ENCODE results near the gene GPRC5B.

The GPRC5B gene

DNA sequence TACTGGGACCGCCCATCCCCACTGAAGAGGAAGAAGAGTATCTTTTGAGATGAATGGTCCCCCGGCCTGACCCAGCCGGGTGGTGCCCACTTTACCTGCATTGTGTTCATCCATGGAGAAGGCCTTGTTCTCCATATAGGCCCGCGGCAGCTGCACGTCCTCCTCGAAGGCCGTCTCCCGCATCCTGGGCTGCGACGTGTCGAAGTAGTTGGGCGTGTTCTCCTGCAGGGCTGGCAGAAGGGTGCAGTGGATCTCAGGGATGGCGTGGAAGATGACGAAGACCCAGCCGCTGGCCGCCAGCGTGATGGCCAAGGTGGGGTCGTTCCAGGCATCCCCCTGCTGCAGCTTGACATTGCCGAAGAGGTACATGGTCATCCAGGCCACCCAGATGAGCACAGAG is 12.9 kb downstream of the GPRC5B start:
- Histone ChIP-seq H3K4me3 (ENCODE audit: severe bottlenecking) (no peak overlapping the region), H3K36me3 (ENCODE audit: low read depth) (no peaks in the 10 kb centered on the region), H3K9me3 (ENCODE audit: severe bottlenecking) (no peaks in the 10 kb centered on the region), H3K27ac (ENCODE audit: poor library complexity, severe bottlenecking) (no peak overlapping the region), H3K4me1 (ENCODE audit: insufficient read depth, poor library complexity, severe bottlenecking) (no peaks in the 10 kb centered on the region), H3K27me3 (ENCODE audit: insufficient read depth, poor library complexity, severe bottlenecking) (no peaks in the 10 kb centered on the region)
- DNase-seq (ENCODE audit: low spot score): no peak
- TF ChIP-seq, protein P1, sequence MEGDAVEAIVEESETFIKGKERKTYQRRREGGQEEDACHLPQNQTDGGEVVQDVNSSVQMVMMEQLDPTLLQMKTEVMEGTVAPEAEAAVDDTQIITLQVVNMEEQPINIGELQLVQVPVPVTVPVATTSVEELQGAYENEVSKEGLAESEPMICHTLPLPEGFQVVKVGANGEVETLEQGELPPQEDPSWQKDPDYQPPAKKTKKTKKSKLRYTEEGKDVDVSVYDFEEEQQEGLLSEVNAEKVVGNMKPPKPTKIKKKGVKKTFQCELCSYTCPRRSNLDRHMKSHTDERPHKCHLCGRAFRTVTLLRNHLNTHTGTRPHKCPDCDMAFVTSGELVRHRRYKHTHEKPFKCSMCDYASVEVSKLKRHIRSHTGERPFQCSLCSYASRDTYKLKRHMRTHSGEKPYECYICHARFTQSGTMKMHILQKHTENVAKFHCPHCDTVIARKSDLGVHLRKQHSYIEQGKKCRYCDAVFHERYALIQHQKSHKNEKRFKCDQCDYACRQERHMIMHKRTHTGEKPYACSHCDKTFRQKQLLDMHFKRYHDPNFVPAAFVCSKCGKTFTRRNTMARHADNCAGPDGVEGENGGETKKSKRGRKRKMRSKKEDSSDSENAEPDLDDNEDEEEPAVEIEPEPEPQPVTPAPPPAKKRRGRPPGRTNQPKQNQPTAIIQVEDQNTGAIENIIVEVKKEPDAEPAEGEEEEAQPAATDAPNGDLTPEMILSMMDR (IDR thresholded peaks at IDR 0.05; ENCODE audit: poor library complexity, severe bottlenecking): no peak
- no peak for ATAC-seq (ENCODE audit: low read depth)

DNA sequence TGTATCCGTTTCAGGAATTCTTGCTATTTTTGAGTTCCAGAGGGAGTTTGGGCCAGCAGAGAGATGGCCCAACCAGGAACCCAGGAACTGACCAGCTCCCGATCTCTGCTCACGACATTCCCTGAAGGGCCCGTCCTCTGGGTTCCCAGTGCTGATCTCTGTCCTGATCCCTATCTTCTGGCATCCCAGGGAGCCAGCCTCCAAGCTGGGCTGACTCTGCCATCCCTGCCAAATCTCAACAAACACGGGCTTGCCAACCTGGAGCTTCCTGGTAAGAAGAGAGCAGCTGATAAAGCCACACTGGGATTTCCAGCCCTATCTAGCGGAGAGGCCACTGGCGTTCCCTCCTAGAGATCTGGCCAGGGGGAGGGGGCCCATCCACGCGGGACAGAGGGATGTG is 16.2 kb downstream of the GPRC5B start:
- no peaks in the 10 kb centered on the region for H3K36me3 ChIP-seq (ENCODE audit: low read depth)
- no peak for ATAC-seq (ENCODE audit: low read depth)

DNA sequence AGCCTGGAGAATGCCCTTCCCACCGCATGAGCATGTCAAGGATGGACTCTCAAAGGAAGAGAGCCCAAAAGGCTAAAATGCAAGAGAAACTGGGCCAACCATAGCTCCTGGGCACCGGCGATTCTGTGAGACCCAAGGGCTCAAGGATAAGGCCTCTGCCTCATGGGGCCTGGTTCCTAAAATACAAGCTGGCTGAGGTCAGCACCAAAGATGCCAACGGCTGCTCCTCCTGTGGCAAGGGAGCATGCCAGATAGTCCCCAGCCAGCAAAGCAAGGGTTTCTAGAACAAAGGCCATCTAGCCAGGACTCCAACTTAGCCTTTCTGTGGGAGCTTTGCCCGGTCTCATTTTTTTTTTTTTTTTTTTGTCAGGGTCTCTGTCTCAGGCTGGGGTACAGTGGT is 20.1 kb downstream of the GPRC5B start:
- Histone ChIP-seq H3K36me3 (ENCODE audit: low read depth) (no peaks in the 10 kb centered on the region), H3K4me3 (ENCODE audit: severe bottlenecking) (no peak overlapping the region), H3K27me3 (ENCODE audit: insufficient read depth, poor library complexity, severe bottlenecking) (no peaks in the 10 kb centered on the region), H3K27ac (ENCODE audit: poor library complexity, severe bottlenecking) (no peak overlapping the region), H3K4me1 (ENCODE audit: insufficient read depth, poor library complexity, severe bottlenecking) (no peaks in the 10 kb centered on the region), H3K9me3 (ENCODE audit: severe bottlenecking) (no peaks in the 10 kb centered on the region)
- TF ChIP-seq, protein P1 (IDR thresholded peaks at IDR 0.05; ENCODE audit: poor library complexity, severe bottlenecking): no peak
- ATAC-seq (ENCODE audit: low read depth): no peak
- DNase-seq (ENCODE audit: low spot score): no peak

More for the DNA sequence above, 16.2 kb downstream of the GPRC5B start:
- no peak overlapping the region for H3K27ac ChIP-seq (ENCODE audit: poor library complexity, severe bottlenecking)
- no peak overlapping the region for H3K4me3 ChIP-seq (ENCODE audit: severe bottlenecking)
- H3K4me1 ChIP-seq (ENCODE audit: insufficient read depth, poor library complexity, severe bottlenecking): no peaks in the 10 kb centered on the region
- no peaks in the 10 kb centered on the region for H3K27me3 ChIP-seq (ENCODE audit: insufficient read depth, poor library complexity, severe bottlenecking)
- H3K9me3 ChIP-seq (ENCODE audit: severe bottlenecking): no peaks in the 10 kb centered on the region
- TF ChIP-seq, protein P1 (IDR thresholded peaks at IDR 0.05; ENCODE audit: poor library complexity, severe bottlenecking): no peak
- DNase-seq (ENCODE audit: low spot score): no peak

DNA sequence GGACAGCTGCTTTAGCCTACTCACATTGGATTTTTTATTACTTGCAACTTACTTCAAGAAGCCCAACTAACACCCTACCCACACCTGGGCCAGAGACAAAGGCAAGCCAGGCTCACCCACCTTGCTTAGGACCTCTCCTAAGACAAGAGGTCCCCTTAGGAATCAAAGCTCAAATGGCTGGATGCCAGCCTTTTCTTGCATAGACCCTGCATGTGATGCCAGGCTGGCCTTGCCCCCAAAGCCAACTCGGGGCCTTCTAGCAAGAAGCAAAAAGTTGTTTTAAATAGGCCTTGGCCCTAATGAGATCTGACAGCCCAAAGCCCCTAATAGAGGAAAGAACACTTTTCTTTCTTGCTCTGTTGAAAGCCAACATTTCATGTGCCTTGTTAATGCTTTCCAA is 20.7 kb downstream of the GPRC5B start:
- ATAC-seq (ENCODE audit: low read depth) (no peak), DNase-seq (ENCODE audit: low spot score) (no peak)
- Histone ChIP-seq H3K4me3 (ENCODE audit: severe bottlenecking) (no peak overlapping the region), H3K27ac (ENCODE audit: poor library complexity, severe bottlenecking) (no peak overlapping the region), H3K27me3 (ENCODE audit: insufficient read depth, poor library complexity, severe bottlenecking) (no peaks in the 10 kb centered on the region), H3K4me1 (ENCODE audit: insufficient read depth, poor library complexity, severe bottlenecking) (no peaks in the 10 kb centered on the region), H3K9me3 (ENCODE audit: severe bottlenecking) (no peaks in the 10 kb centered on the region), H3K36me3 (ENCODE audit: low read depth) (no peaks in the 10 kb centered on the region)
- TF ChIP-seq, protein P1 (IDR thresholded peaks at IDR 0.05; ENCODE audit: poor library complexity, severe bottlenecking): no peak

DNA sequence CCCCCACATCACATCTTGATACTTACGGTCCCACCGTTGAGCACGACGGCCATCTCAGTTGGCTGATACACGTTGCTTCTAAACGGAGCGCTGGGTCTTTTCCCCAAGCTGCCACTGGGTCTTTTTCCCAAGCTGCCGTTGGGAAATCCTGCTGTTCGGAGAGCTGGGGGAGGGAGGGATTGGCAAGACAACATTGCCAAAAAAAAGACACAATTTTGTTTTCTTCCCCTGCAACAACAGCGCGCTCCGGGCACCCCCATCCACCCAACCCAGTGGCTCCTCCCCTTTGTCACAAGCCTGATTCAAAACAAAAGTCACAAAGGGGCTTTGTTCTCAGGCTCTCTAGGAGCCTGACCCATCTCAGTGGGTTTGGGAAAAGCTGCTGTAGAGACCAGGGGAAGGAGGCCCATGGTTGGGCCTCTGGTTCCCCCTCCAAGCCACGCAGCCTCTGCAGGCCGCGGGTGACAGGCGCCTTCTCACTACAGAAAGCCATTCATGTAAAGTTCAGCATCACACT is 22.8 kb downstream of the GPRC5B start:
- Histone ChIP-seq H3K9me3 (ENCODE audit: severe bottlenecking) (no peaks in the 10 kb centered on the region), H3K4me1 (ENCODE audit: insufficient read depth, poor library complexity, severe bottlenecking) (no peaks in the 10 kb centered on the region), H3K27me3 (ENCODE audit: insufficient read depth, poor library complexity, severe bottlenecking) (no peaks in the 10 kb centered on the region), H3K36me3 (ENCODE audit: low read depth) (no peaks in the 10 kb centered on the region), H3K4me3 (ENCODE audit: severe bottlenecking) (no peak overlapping the region), H3K27ac (ENCODE audit: poor library complexity, severe bottlenecking) (no peak overlapping the region)
- DNase-seq (ENCODE audit: low spot score) (no peak), ATAC-seq (ENCODE audit: low read depth) (no peak)
- TF ChIP-seq, protein P1 (IDR thresholded peaks at IDR 0.05; ENCODE audit: poor library complexity, severe bottlenecking): no peak
